ENCODE measurements around the gene PTPN1. TPM values are rescaled to one million over a fixed set of nuclear protein-coding genes. Genes with fewer than 3 reads are reported as not detected.

The PTPN1 gene
- total RNA-seq = 23.5 TPM

GRCh38 chr20:50509923-50510705 is at the start of gene PTPN1:
TSS of gene PTPN1 (plus strand) at chr20:50510383. CDS start at chr20:50510528, 145 bp downstream.

Other genes starting within 250 kb of the PTPN1 start
- 10.4 TPM for gene RIPOR3, start 181.2 kb downstream of the PTPN1 start, total RNA-seq
- 31.1 TPM for gene PARD6B, start 221.2 kb downstream of the PTPN1 start, total RNA-seq

Measured in camera-type eye (tissue), 1 donor.